Natural killer cell (primary cell): ENCODE measurements around the gene TNNI3K. TPM values are rescaled to one million over a fixed set of nuclear protein-coding genes. Genes with fewer than 3 reads are reported as not detected.

ENCODE experiments used
- ATAC-seq, 3 donors: fragments of 150-1000 bp in 2 of 3; fragments of 200-7000 bp in 1 of 3; cut with Tn5 transposase; 1 replicate in 1 of 3; 2 replicates in 2 of 3; pipeline ENCODE4 v1.10.0; 2021; ENCODE audit warnings: mild to moderate bottlenecking in 2 of 3, moderate library complexity in 2 of 3
- DNase-seq, 2 donors: peaks; one replicate each; pipeline versions ENCODE4 v3.0.0 to v3.0.0-alpha.2; 2013 to 2021; ENCODE audit warnings: mixed read lengths in 1 of 2
- H3K27ac ChIP-seq: one replicate; pipeline ENCODE4 v1.5.1; 2013; ENCODE audit warnings: mild to moderate bottlenecking, low read length
- H3K27me3 ChIP-seq: one replicate; pipeline ENCODE4 v1.6.1; 2013; ENCODE audit warnings: low read length; ENCODE audit not compliant: control insufficient read depth, insufficient read depth
- H3K36me3 ChIP-seq: one replicate; pipeline ENCODE4 v1.6.1; 2013; ENCODE audit warnings: low read length; ENCODE audit not compliant: control insufficient read depth, insufficient read depth
- H3K4me1 ChIP-seq: one replicate; pipeline ENCODE4 v1.6.1; 2013; ENCODE audit warnings: low read length; ENCODE audit not compliant: control insufficient read depth, insufficient read depth
- H3K4me3 ChIP-seq: one replicate; pipeline ENCODE4 v1.5.1; 2013; ENCODE audit warnings: low read length
- H3K9me3 ChIP-seq: one replicate; pipeline ENCODE4 v1.6.1; 2013; ENCODE audit warnings: low read length; ENCODE audit not compliant: control insufficient read depth, insufficient read depth
- H3K27ac Mint-ChIP-seq, 2 donors: one replicate each; pipeline ENCODE4 v1.8.0; 2022; ENCODE audit warnings: mild to moderate bottlenecking in 2 of 2, mixed read lengths in 2 of 2, moderate library complexity in 1 of 2
- H3K27me3 Mint-ChIP-seq, 2 donors: one replicate each; pipeline ENCODE4 v1.8.0; 2022; ENCODE audit warnings: low read depth in 2 of 2, mixed read lengths in 2 of 2
- H3K36me3 Mint-ChIP-seq: one replicate; pipeline ENCODE4 v1.8.0; 2022; ENCODE audit warnings: mixed read lengths
- H3K4me1 Mint-ChIP-seq, 2 donors: one replicate each; pipeline ENCODE4 v1.8.0; 2022; ENCODE audit warnings: mixed read lengths in 2 of 2
- H3K4me3 Mint-ChIP-seq: one replicate; pipeline ENCODE4 v1.8.0; 2022; ENCODE audit warnings: mild to moderate bottlenecking, moderate library complexity, mixed read lengths
- H3K9me3 Mint-ChIP-seq, 2 donors: one replicate each; pipeline ENCODE4 v1.8.0; 2022; ENCODE audit warnings: mixed read lengths in 2 of 2
- CTCF ChIP-seq: fragments of 200-600 bp; IDR thresholded peaks from one replicate; pipeline ENCODE4 v1.8.0; 2022; ENCODE audit warnings: antibody characterized with exemption
- WGBS: methylation state at CpG from one replicate; pipeline ENCODE4 v1.1.7; 2013; ENCODE audit warnings: missing lambda C conversion rate; ENCODE audit not compliant: insufficient coverage; 5-methylcytosine and 5-hydroxymethylcytosine counted together
- intact Hi-C: fragments of 100-400 bp; cut with micrococcal nuclease; formaldehyde crosslinking; loops from one replicate; pipeline ENCODE4 v1.14.2; 2022
- total RNA-seq, 4 donors: library from RNA; stranded (reverse); fragments of 120-200 nt in 1 of 4; gene quantifications; one replicate each; pipeline versions ENCODE4 v1.2.3 to v1.2.4, GENCODE V29; 2013 to 2022

TNNI3K gene
- total RNA-seq, 3 donors from 2014 or later (not counting 1 experiment from before 2014, with no cell fraction given), result 0.72 TPM; not detected in 2

GRCh38 chr1:74388855-74389254 lies 153.7 kb downstream of the TNNI3K start:
- WGBS, result 94% methylated on average over 2 of the region's 2 CpGs
- no peaks in the 10 kb centered on the region for H3K4me1 ChIP-seq
- Mint-ChIP-seq H3K36me3 (no peaks in the 10 kb centered on the region), H3K4me1 (no peaks in the 10 kb centered on the region), H3K27me3 (no peaks in the 10 kb centered on the region), H3K9me3 (peaks cover 6 to 12% of the 10 kb centered on the region in 2 donors), H3K4me3 (no peak overlapping the region), H3K27ac (no peak overlapping the region)
- no peak overlapping the region for H3K4me3 ChIP-seq
- H3K9me3 ChIP-seq, result no peaks in the 10 kb centered on the region
- no peaks in the 10 kb centered on the region for H3K36me3 ChIP-seq
- H3K27me3 ChIP-seq, result no peaks in the 10 kb centered on the region
- no peak overlapping the region for H3K27ac ChIP-seq
- no peak for ATAC-seq
- TF ChIP-seq CTCF, result no peak
- intact Hi-C loops, result no loop called here
- no peak for DNase-seq

- Mint-ChIP-seq H3K27ac (no peak overlapping the region), H3K9me3 (peaks cover 11 to 16% of the 10 kb centered on the region in 2 donors), H3K4me3 (no peak overlapping the region), H3K4me1 (no peaks in the 10 kb centered on the region), H3K36me3 (no peaks in the 10 kb centered on the region), H3K27me3 (no peaks in the 10 kb centered on the region)
- DNase-seq (no peak), ATAC-seq (no peak)
- intact Hi-C loops, result no loop called here
- Histone ChIP-seq H3K27me3 (no peaks in the 10 kb centered on the region), H3K9me3 (no peaks in the 10 kb centered on the region), H3K4me1 (no peaks in the 10 kb centered on the region), H3K27ac (no peak overlapping the region), H3K36me3 (no peaks in the 10 kb centered on the region), H3K4me3 (no peak overlapping the region)
- WGBS, result 84% methylated on average over 3 of the region's 3 CpGs
- TF ChIP-seq CTCF, result no peak
Observed at GRCh38 chr1:74392186-74392585, 157.0 kb downstream of the TNNI3K start.

GRCh38 chr1:74392840-74393239 lies 157.7 kb downstream of the TNNI3K start:
- no peak for TF ChIP-seq CTCF
- WGBS, result 90% methylated on average over 1 of the region's 2 CpGs

GRCh38 chr1:74395571-74395970 lies 160.4 kb downstream of the TNNI3K start:
- H3K27me3 ChIP-seq, result no peaks in the 10 kb centered on the region
- H3K9me3 ChIP-seq, result no peaks in the 10 kb centered on the region
- WGBS, result 12% methylated on average over 4 of the region's 4 CpGs
- H3K4me3 ChIP-seq, result no peak overlapping the region
- no peaks in the 10 kb centered on the region for H3K36me3 ChIP-seq
- ATAC-seq (no peak), DNase-seq (no peak)
- no peak overlapping the region for H3K4me3 Mint-ChIP-seq
- TF ChIP-seq CTCF, result no peak
- peaks cover 8% of the 10 kb centered on the region in 2 donors for H3K9me3 Mint-ChIP-seq
- H3K27ac ChIP-seq, result no peak overlapping the region
- intact Hi-C loops, result no loop called here
- H3K4me1 Mint-ChIP-seq, result no peaks in the 10 kb centered on the region
- H3K27me3 Mint-ChIP-seq, result no peaks in the 10 kb centered on the region
- H3K27ac Mint-ChIP-seq, result no peak overlapping the region
- no peaks in the 10 kb centered on the region for H3K4me1 ChIP-seq
- H3K36me3 Mint-ChIP-seq, result no peaks in the 10 kb centered on the region

More at GRCh38 chr1:74392840-74393239, 157.7 kb downstream of the TNNI3K start:
- no peaks in the 10 kb centered on the region for H3K27me3 ChIP-seq
- H3K36me3 Mint-ChIP-seq, result no peaks in the 10 kb centered on the region
- H3K36me3 ChIP-seq, result no peaks in the 10 kb centered on the region
- ATAC-seq, result no peak
- intact Hi-C loops, result no loop called here
- H3K4me3 Mint-ChIP-seq, result no peak overlapping the region
- H3K4me3 ChIP-seq, result no peak overlapping the region
- H3K27ac ChIP-seq, result no peak overlapping the region
- no peak for DNase-seq
- no peaks in the 10 kb centered on the region for H3K4me1 Mint-ChIP-seq
- H3K9me3 Mint-ChIP-seq, result peaks cover 11 to 16% of the 10 kb centered on the region in 2 donors
- H3K4me1 ChIP-seq, result no peaks in the 10 kb centered on the region
- H3K27me3 Mint-ChIP-seq, result no peaks in the 10 kb centered on the region
- H3K27ac Mint-ChIP-seq, result no peak overlapping the region
- H3K9me3 ChIP-seq, result no peaks in the 10 kb centered on the region
